IPS-15b (cell line): ENCODE data around the gene PLEKHG4B.
A peak's percentile ranks its signal among the peaks of the same experiment; 100 is the strongest.
"Not testable (repeated sequence)": the region's sequence is repeated elsewhere in the genome, so short reads cannot be mapped to it uniquely, and the experiment has no call there.

Source experiments
- H3K27me3 ChIP-seq: one replicate; pipeline ENCODE4 v1.6.1; 2013; ENCODE audit warnings: low read length; ENCODE audit not compliant: control insufficient read depth, insufficient read depth
- H3K36me3 ChIP-seq: one replicate; pipeline ENCODE4 v1.6.1; 2013; ENCODE audit warnings: low read length; ENCODE audit not compliant: control insufficient read depth, insufficient read depth
- H3K4me1 ChIP-seq: one replicate; pipeline ENCODE4 v1.6.1; 2013; ENCODE audit warnings: mild to moderate bottlenecking, low read length; ENCODE audit not compliant: control insufficient read depth, insufficient read depth
- H3K4me3 ChIP-seq: one replicate; pipeline ENCODE4 v1.5.1; 2013; ENCODE audit warnings: low read depth, low read length
- H3K9ac ChIP-seq: one replicate; pipeline ENCODE4 v1.6.1; 2013; ENCODE audit warnings: low read depth, mild to moderate bottlenecking, low read length
- H3K9me3 ChIP-seq: one replicate; pipeline ENCODE4 v1.6.1; 2013; ENCODE audit warnings: mild to moderate bottlenecking, low read length; ENCODE audit not compliant: control insufficient read depth, insufficient read depth

The PLEKHG4B gene

GRCh38 chr5:54876-55569 lies 36.9 kb upstream of the PLEKHG4B start:
- Histone ChIP-seq H3K9me3 (no peaks in the 10 kb centered on the region), H3K9ac (no peak overlapping the region), H3K4me3 (peak overlapping the region; percentile 74), H3K27me3 (peaks cover 35% of the 10 kb centered on the region), H3K4me1 (peaks cover 9% of the 10 kb centered on the region), H3K36me3 (no peaks in the 10 kb centered on the region)

GRCh38 chr5:56561-57290 lies 35.2 kb upstream of the PLEKHG4B start:
- Histone ChIP-seq H3K4me1 (peaks cover 9% of the 10 kb centered on the region), H3K9me3 (no peaks in the 10 kb centered on the region), H3K4me3 (no peak overlapping the region), H3K9ac (no peak overlapping the region), H3K36me3 (no peaks in the 10 kb centered on the region), H3K27me3 (peaks cover 18% of the 10 kb centered on the region)

GRCh38 chr5:60250-60649 lies 31.7 kb upstream of the PLEKHG4B start:
- not testable (repeated sequence) for H3K36me3 ChIP-seq, H3K9me3 ChIP-seq, H3K9ac ChIP-seq, H3K27me3 ChIP-seq, H3K4me3 ChIP-seq, H3K4me1 ChIP-seq

GRCh38 chr5:70440-70839 lies 21.5 kb upstream of the PLEKHG4B start:
- Histone ChIP-seq H3K9ac (no peak overlapping the region), H3K36me3 (no peaks in the 10 kb centered on the region), H3K9me3 (no peaks in the 10 kb centered on the region), H3K4me1 (no peaks in the 10 kb centered on the region), H3K4me3 (no peak overlapping the region), H3K27me3 (no peaks in the 10 kb centered on the region)

GRCh38 chr5:72316-73180 lies 19.4 kb upstream of the PLEKHG4B start:
- H3K4me3 ChIP-seq, H3K36me3 ChIP-seq, H3K9me3 ChIP-seq, H3K27me3 ChIP-seq, H3K9ac ChIP-seq, H3K4me1 ChIP-seq: not testable (repeated sequence)

GRCh38 chr5:73181-73447 lies 18.9 kb upstream of the PLEKHG4B start:
- H3K27me3 ChIP-seq, H3K36me3 ChIP-seq, H3K9me3 ChIP-seq: not testable (repeated sequence)

GRCh38 chr5:73768-74502 lies 18.0 kb upstream of the PLEKHG4B start:
- peaks cover 2% of the 10 kb centered on the region for H3K4me1 ChIP-seq
- no peak overlapping the region for H3K9ac ChIP-seq
- no peaks in the 10 kb centered on the region for H3K27me3 ChIP-seq
- no peak overlapping the region for H3K4me3 ChIP-seq
- no peaks in the 10 kb centered on the region for H3K36me3 ChIP-seq
- H3K9me3 ChIP-seq = no peaks in the 10 kb centered on the region

More at GRCh38 chr5:73181-73447, 18.9 kb upstream of the PLEKHG4B start:
- not testable (repeated sequence) for H3K4me1 ChIP-seq, H3K4me3 ChIP-seq, H3K9ac ChIP-seq

GRCh38 chr5:74503-75109 lies 17.4 kb upstream of the PLEKHG4B start:
- Histone ChIP-seq H3K9ac (no peak overlapping the region), H3K4me1 (peaks cover 2% of the 10 kb centered on the region), H3K4me3 (no peak overlapping the region), H3K36me3 (no peaks in the 10 kb centered on the region), H3K9me3 (no peaks in the 10 kb centered on the region), H3K27me3 (no peaks in the 10 kb centered on the region)

- peaks cover 2% of the 10 kb centered on the region for H3K4me1 ChIP-seq
- no peak overlapping the region for H3K9ac ChIP-seq
- H3K36me3 ChIP-seq = no peaks in the 10 kb centered on the region
- H3K4me3 ChIP-seq = no peak overlapping the region
- H3K27me3 ChIP-seq = no peaks in the 10 kb centered on the region
- H3K9me3 ChIP-seq = no peaks in the 10 kb centered on the region
Observed at GRCh38 chr5:75331-76320, 16.3 kb upstream of the PLEKHG4B start.

GRCh38 chr5:76358-77169 lies 15.4 kb upstream of the PLEKHG4B start:
- Histone ChIP-seq H3K4me3 (no peak overlapping the region), H3K4me1 (peaks cover 4% of the 10 kb centered on the region), H3K9ac (no peak overlapping the region), H3K9me3 (no peaks in the 10 kb centered on the region), H3K27me3 (no peaks in the 10 kb centered on the region), H3K36me3 (no peaks in the 10 kb centered on the region)
